Dedifferentiated amniotic fluid mesenchymal stem cell (primary cell): ENCODE results near the gene NEUROD6.

Source experiments
- DNase-seq: peaks from one replicate; pipeline ENCODE4 v3.0.0-alpha.2; 2016; ENCODE audit errors: extremely low spot score

Gene NEUROD6

GRCh38 chr7:31340603-31341002, at the start of gene NEUROD6:
NEUROD6 (minus strand) TSS chr7:31340726; CDS start chr7:31339268, 1,458 bp downstream.
- DNase-seq = no peak

GRCh38 chr7:31384466-31384865, 43.9 kb upstream of the NEUROD6 start:
- DNase-seq = no peak

GRCh38 chr7:31382722-31383121, 42.2 kb upstream of the NEUROD6 start:
- DNase-seq = no peak

- peak; percentile 22 for DNase-seq
Measured at GRCh38 chr7:31373337-31374289, 33.1 kb upstream of the NEUROD6 start.

- DNase-seq = no peak
Measured at GRCh38 chr7:31372231-31372959, 31.9 kb upstream of the NEUROD6 start.

GRCh38 chr7:31371621-31372020, 31.1 kb upstream of the NEUROD6 start:
- no peak for DNase-seq

- no peak for DNase-seq
Measured at GRCh38 chr7:31370609-31371008, 30.1 kb upstream of the NEUROD6 start.

- no peak for DNase-seq
Measured at GRCh38 chr7:31368620-31369019, 28.1 kb upstream of the NEUROD6 start.

- DNase-seq = no peak
Measured at GRCh38 chr7:31363496-31363895, 23.0 kb upstream of the NEUROD6 start.

- no peak for DNase-seq
Measured at GRCh38 chr7:31363051-31363450, 22.5 kb upstream of the NEUROD6 start.

GRCh38 chr7:31362401-31362800, 21.9 kb upstream of the NEUROD6 start:
- DNase-seq = no peak

- no peak for DNase-seq
Measured at GRCh38 chr7:31358467-31358866, 17.9 kb upstream of the NEUROD6 start.

GRCh38 chr7:31345421-31345820, 4.9 kb upstream of the NEUROD6 start:
- no peak for DNase-seq

- no peak for DNase-seq
Measured at GRCh38 chr7:31343516-31344305, 3.2 kb upstream of the NEUROD6 start.

GRCh38 chr7:31341141-31341540, 615 bp upstream of the NEUROD6 start:
- no peak for DNase-seq

- DNase-seq = no peak
Measured at GRCh38 chr7:31340051-31340450, 475 bp downstream of the NEUROD6 start.

- no peak for DNase-seq
Measured at GRCh38 chr7:31338706-31339105, 1.8 kb downstream of the NEUROD6 start.

- no peak for DNase-seq
Measured at GRCh38 chr7:31337002-31337565, 3.4 kb downstream of the NEUROD6 start.

- no peak for DNase-seq
Measured at GRCh38 chr7:31336202-31337001, 4.1 kb downstream of the NEUROD6 start.

GRCh38 chr7:31335884-31336201, 4.7 kb downstream of the NEUROD6 start:
- DNase-seq = no peak
